ENCODE data around the gene MRC1.

The MRC1 gene

DNA sequence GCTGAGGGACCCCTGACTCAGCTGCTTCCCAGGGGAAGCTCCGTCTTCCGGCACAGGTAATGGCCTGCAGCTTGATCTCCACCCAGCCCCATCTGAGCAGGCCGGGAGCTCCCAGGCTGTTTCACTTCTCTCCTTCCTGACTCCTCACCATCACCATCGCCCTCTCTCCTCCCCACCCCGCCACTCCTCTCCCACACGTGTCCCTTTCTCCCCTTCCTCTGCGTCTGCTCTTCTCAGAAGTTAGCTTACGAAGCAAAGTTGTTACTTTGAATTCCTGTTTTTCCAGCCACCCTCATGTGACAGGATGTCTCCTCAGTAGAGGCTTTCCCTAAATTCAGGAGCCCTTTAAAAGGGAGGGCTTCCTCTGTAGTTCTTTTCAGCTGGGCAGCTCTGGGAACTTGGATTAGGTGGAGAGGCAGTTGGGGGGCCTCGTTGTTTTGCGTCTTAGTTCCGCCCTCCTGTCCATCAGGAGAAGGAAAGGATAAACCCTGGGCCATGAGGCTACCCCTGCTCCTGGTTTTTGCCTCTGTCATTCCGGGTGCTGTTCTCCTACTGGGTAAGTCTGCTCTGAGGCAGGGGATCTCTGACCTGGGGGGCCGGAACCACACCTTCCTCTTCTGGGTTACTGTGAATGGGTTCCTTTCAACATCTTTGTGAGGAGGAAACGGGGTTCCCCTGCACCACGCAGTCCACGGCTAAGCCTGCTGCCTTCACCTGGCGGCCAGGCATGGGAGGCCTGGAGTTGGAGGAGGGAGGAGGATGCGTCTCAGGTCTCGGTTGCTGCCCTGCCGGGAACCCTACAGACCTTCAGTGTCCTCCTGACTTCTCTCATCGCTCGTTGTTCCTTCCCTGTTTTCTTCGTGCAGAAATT is at the start of gene MRC1:
Gene MRC1, plus strand, starts transcription at position 378 of the 871 bp plus-strand sequence. Its CDS starts 118 bp downstream, at position 496.
- no peak for DNase-seq

DNA sequence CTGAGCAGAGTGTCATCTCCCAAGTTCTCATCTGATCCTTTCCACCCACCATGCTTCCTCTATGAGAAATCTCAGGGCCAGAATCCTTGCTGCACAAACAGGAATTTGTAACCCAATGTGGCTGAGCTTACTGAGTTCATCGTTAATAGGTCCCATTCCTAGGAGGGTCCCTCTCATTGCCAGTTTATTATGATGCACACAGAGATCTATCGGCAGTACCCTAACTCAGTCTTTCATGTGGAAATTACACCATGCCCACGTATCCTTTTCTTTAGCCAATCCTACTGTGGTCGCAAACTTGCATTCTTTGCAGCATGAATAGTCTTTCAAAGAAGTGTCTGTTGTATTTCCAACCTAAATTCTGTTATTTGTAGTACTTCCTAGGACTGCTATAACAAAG is 45.0 kb upstream of the MRC1 start:
- DNase-seq = no peak

DNA sequence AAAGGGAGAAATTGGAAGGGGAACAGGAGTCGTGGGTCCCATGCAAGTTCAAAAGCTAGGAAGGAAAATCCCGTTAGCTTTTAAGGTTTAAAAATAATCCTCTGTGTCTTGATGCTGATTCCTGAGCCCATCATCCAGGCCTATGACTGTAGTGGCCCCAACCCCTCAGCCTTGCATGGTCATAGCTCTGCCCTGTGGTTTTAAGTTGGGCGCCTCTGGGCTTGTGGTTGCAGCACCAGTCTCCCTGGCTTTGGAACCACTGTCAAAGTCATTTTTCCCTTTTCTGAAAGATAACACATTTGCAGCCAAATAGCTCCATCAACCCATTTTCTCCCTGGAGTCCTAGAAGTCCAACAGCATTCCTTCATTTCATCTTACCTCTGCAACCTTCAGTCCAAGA is 43.5 kb upstream of the MRC1 start:
- no peak for DNase-seq

GRCh38 chr10:17766731-17767130 is 42.4 kb upstream of the MRC1 start:
- no peak for DNase-seq

DNA sequence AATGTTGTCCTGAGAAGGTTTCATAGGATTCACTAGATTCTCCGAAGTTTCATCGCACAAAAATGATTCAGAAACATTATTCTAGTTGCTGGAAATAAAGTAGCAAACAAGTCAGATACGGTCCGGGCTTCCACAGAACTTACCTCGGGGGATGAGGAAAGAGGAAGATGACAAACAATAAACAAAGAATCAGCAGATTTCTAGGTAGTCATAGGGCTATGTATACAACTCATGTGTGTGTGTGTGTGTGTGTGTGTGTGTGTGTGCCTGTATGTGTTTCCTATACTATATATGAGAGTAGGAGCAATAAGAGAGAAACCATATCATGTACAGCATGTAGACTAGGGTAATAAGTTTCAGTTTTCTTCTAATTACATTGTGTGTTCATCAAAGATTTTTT is 40.7 kb upstream of the MRC1 start:
- DNase-seq = no peak

GRCh38 chr10:17768957-17769356 is 40.2 kb upstream of the MRC1 start:
- DNase-seq = no peak

DNA sequence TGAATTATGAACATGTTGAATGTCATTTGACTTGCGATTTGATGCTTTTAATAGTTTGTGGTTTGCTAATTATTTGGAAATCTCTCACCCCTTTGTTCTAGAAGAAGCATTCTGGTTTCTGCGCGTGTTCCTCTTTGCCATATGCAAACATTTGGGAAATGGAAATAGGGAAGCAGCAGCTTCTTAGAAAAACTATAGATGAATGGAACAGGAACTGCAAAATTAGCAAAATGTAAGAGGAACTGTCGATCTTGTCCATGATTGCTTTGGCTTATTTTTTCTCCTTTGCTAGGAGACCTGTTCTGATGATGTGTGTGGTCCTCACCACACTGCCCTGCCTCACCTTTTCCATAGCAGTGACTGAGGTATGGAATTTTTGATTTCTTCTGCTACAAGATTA is 38.1 kb upstream of the MRC1 start:
- DNase-seq = no peak

DNA sequence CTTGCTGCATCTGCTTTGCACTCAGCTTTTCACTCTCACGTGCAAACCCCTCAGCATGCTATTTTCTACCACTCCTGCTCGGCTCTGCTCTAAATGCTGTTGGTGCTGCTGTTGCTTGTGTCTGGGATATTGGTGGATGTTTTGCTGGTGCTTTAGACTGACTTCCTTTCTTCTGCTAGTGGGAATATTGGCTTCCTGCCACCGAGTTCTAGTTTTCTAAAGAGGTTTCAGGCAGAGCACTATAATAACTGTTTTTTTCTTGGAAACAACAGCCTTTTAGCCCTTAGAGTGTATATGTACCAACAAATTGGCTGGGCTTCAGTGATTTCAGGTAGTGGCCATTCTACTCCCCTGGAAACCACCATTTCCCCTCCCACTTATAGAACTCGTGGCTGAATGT is 29.4 kb upstream of the MRC1 start:
- no peak for DNase-seq

GRCh38 chr10:17780727-17781126 is 28.4 kb upstream of the MRC1 start:
- DNase-seq = no peak

DNA sequence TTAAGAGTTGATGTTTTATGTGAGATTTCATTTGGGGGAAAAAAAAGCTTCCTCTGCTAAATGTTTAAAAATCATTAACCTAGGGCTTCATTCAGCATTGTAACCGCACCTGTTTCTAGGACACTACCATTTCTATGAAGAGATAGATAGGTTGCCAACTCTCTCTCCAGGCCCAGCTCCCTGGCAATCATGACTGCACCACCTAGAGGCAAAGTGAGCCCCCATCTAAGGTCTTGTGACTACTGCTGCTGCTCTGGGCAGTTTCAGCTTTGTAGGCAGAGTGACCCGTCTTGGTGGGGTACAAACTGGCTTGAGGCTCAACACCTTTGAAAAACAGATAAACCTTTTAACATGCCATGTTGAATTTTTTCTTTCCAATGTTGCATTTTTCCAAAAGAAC is 27.3 kb upstream of the MRC1 start:
- DNase-seq = no peak

- DNase-seq = no peak
These were observed 26.1 kb upstream of the MRC1 start for GRCh38 chr10:17782921-17783665.

DNA sequence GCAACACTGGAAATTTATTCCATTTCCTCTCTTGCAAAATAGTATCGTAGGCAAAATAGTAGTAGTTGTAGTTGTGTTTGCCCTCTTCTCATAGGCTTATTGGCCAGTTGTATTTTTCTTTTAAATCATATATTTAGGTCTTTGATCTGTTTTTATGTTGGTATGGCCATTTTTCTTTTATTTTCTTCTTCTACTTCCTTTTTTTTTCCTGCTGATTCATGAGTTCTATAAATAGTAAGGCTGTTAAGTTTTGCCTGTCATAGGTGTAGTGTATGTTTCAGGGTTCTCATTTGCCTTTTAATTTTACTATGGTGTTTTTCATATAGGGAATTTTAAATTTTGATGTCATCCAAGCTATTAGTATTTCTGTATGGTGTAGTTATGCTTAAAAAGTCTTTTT is 25.4 kb upstream of the MRC1 start:
- no peak for DNase-seq

DNA sequence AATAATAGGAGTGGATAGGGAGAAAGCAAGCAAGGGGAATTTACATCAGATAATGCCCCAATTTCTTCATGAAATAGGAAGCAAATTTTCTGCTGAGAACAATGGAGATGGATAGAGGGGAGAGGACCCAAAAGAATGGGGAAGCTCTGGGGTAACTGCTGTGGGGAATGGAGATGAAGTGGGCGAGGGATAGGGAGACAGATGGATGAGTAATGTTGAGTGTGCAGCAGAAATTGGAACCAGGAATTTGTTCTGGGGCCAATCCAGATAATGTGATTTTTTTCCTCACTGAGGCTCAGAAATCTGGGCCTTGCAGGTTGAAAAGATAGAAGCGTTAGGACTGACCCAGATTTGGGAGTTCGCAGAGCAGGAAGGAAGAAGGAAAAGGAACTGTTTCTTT is 24.5 kb upstream of the MRC1 start:
- no peak for DNase-seq

- DNase-seq = no peak
These were observed 23.7 kb upstream of the MRC1 start for GRCh38 chr10:17785276-17785930.

GRCh38 chr10:17787087-17787961 is 21.8 kb upstream of the MRC1 start:
- DNase-seq = no peak

- DNase-seq = no peak
These were observed 20.5 kb upstream of the MRC1 start for GRCh38 chr10:17788646-17789045.

DNA sequence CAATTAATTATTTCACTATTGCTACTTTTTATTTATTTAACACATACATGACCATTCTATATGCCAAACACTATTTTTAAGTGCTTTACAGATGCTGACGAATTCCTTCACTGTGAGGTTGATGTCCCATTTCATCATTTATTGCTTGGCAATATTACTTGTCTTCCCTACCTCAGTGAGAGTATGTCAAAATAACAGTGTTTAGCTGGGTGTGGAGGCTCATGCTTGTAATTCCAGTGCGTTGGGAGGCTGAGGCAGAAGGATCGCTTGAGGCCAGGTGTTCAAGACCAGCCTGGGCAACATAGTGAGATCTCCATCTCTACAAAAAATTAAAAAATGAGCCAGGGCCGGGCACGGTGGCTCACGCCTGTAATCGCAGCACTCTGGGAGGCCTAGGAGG is 19.8 kb upstream of the MRC1 start:
- DNase-seq = no peak

DNA sequence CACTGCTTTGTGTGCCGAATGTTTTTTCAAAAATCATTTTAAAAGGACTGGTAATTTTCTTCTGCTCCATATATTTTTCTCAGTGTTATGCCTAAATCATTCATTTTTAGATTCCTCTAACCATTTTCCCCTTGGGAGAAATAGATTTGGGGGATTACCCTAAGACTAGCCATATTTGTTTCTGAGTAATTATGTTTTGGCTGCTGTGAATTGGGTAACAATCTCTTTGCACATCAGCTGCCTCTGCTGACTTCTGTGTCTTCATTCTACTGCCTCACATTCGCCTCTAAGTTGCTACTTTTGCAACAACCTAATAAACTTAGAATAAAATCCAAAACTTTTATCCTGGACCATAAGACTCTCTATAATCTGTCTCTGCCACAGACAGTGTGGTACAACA is 18.5 kb upstream of the MRC1 start:
- DNase-seq = no peak

DNA sequence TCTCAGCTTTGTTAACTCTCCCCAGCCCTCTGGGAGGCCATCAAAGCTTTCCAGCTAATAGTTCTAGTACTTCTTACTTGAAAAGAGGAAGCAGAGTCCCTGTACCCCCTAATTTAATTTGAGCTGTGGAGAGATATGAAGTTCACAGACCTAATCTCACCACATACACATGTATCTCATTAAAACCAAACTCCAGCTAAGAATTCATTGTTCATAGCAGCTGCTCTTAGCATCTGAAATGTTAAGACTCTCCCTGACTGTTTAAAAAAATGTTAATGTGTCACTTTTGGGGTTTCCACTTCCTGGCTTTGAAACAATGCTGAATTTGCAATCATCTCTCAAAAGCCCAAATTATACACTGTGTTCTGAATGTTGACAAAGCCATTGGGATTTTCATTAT is 16.2 kb upstream of the MRC1 start:
- DNase-seq = no peak

DNA sequence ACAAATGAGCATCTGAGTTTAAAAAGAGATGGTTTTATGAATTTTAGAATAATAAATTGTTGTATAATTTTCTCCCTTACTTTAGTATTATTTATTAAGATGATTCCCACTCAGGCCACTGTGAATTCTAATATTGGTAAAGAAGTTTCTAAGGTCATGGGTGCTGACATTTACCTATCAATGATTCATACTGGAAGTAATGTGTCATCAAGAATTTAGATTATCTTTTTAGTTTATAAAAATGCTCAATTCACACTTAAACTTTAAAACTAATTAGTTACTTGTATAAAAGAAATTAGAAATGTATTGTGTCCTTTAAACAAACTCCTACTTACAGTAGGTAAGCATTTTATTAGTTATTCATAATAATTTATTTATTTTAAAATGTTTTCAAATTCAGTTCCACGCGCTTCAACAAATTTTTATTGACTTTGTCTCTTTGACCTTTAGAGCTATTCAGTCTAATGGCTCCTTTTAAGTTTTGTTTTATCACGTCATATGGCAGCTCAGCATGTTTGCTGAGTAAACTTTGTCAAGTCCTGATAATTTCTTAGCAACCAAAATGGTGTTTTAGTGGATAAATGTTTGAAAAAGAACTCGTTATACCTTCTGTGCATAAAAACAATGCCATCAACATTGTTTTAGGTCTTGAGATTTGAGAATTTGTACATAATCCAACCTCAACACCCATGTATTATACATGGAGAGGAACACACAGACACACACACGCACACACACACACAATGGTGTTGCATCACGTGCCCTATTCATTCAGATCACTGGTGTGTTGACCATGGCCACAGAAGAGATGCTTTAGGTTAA is 15.1 kb upstream of the MRC1 start:
- no peak for DNase-seq

GRCh38 chr10:17795083-17795482 is 14.1 kb upstream of the MRC1 start:
- DNase-seq = no peak

All from stimulated activated CD4-positive, alpha-beta T cell treated with anti-CD3 and anti-CD28 coated beads, Interleukin-4, amount 100 ng/mL, for 4 hours (primary cell).